ENCODE measurements around the gene SLC12A7. TPM values are rescaled to one million over a fixed set of nuclear protein-coding genes. Genes with fewer than 3 reads are reported as not detected.

Gene SLC12A7
- total RNA-seq, 1 donor from 2014 or later, result 30.5 TPM

DNA sequence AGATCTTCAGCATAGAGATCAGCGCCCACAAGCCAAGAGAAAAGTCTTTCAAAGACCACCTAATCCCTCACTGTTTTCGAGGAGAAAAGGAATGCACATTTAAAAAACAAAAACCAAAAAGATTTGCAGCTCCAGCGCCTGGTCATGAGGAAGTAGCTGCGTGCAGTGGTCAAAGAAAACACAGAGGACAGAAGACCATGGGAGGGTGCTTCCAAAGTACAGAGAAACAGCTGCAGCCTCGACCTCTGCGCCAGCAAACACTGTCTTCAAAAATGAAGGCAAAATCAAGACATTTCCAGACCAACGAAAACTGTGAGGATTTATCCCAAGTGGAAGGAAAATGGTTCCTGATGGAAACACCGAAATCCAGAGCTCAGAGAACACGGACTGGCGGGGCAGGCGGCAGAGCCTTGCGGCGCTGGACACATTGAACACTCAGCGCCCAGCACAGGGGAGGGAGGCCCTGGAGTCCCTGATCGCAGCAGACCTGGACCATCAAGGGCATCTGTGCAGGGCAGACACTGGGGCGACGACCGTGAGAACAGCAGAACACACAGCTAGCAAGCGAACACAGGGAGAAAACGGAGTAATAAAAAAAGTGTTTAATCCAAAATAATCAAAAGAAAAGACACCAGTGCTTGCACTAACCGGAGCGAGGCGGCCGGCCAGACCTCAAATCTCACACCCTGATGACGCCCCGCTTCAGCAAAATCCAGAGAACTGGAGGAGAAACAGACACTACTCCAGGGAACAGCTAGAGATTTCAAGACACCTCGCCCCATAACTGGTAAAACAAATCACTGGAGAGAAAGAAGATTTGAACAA is 12.6 kb upstream of the SLC12A7 start:
- no peak overlapping the region for H3K27ac ChIP-seq (ENCODE audit: low read depth, low read length)
- no peaks in the 10 kb centered on the region for H3K36me3 ChIP-seq (ENCODE audit: insufficient read depth, low read length)
- DNase-seq (ENCODE audit: low read depth), result no peak
- Mint-ChIP-seq H3K4me1 (ENCODE audit: low read depth, unreplicated experiment) (peaks cover 21% of the 10 kb centered on the region), H3K27me3 (ENCODE audit: low read depth, unreplicated experiment) (peaks cover 28% of the 10 kb centered on the region), H3K27ac (ENCODE audit: unreplicated experiment) (no peak overlapping the region), H3K9me3 (ENCODE audit: unreplicated experiment) (no peaks in the 10 kb centered on the region), H3K36me3 (ENCODE audit: low read depth, unreplicated experiment) (no peaks in the 10 kb centered on the region), H3K4me3 (ENCODE audit: unreplicated experiment) (no peak overlapping the region)
- no peak for FAIRE-seq
- no peaks in the 10 kb centered on the region for H4K20me1 ChIP-seq (ENCODE audit: insufficient read depth, low read length)
- H3K27me3 ChIP-seq (ENCODE audit: insufficient read depth, low read length), result peaks cover 10% of the 10 kb centered on the region
- no peak overlapping the region for H3K4me2 ChIP-seq (ENCODE audit: low read length)
- no peaks in the 10 kb centered on the region for H3K79me2 ChIP-seq (ENCODE audit: insufficient read depth, low read length)
- TF ChIP-seq EZH2 (IDR thresholded peaks at IDR 0.05; ENCODE audit: insufficient read depth, low read length), result no peak
- no peak overlapping the region for H3K9ac ChIP-seq (ENCODE audit: low read length)
- H3K4me1 ChIP-seq (ENCODE audit: insufficient read depth, low read length), result no peaks in the 10 kb centered on the region
- H3K4me3 ChIP-seq (ENCODE audit: insufficient read depth, low read depth, low read length), result no peak overlapping the region
- no peaks in the 10 kb centered on the region for H3K9me3 ChIP-seq (ENCODE audit: insufficient read depth, low read depth, low read length)
- no peak overlapping the region for H2AFZ ChIP-seq (ENCODE audit: low read depth, low read length)

DNA sequence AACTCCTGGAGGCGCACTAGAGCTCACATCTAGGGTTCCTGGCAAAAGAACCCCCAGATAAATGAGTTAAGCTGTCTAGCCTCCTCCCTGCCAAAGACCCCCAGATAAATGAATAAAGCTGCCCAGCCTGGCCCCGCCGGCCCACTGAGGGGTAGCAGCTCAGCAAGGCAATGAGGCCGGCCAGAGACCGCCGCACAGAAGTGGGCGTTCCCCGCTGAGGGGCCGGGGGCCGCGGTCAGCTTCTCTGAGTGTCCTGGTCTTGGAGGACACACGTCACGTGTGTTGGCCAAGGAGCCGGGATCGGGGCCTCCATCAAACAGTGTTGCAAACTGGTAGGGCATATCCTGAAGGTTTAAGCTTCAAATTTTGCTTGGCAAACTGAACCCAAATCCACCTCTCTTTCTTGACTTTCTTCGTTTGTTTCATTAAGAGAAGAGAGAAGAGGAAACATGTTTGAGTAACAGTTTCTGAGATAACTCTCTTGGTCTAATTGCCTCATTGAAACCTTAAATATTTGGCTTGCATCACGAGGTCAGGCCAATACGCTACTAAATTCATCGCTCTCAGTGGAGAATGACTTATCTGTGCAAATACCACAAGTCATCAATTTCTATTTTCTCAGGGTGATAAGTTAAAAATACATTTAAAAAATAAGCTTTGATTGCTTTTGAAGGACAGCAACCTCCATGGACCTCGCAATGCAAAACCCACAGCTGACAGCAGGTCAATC is 11.7 kb upstream of the SLC12A7 start:
- TF ChIP-seq EZH2 (IDR thresholded peaks at IDR 0.05; ENCODE audit: insufficient read depth, low read length), result no peak
- TF ChIP-seq, protein P1, sequence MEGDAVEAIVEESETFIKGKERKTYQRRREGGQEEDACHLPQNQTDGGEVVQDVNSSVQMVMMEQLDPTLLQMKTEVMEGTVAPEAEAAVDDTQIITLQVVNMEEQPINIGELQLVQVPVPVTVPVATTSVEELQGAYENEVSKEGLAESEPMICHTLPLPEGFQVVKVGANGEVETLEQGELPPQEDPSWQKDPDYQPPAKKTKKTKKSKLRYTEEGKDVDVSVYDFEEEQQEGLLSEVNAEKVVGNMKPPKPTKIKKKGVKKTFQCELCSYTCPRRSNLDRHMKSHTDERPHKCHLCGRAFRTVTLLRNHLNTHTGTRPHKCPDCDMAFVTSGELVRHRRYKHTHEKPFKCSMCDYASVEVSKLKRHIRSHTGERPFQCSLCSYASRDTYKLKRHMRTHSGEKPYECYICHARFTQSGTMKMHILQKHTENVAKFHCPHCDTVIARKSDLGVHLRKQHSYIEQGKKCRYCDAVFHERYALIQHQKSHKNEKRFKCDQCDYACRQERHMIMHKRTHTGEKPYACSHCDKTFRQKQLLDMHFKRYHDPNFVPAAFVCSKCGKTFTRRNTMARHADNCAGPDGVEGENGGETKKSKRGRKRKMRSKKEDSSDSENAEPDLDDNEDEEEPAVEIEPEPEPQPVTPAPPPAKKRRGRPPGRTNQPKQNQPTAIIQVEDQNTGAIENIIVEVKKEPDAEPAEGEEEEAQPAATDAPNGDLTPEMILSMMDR (IDR thresholded peaks at IDR 0.05; ENCODE audit: insufficient read depth, low read depth, low read length), result no peak
- H3K27me3 Mint-ChIP-seq (ENCODE audit: low read depth, unreplicated experiment), result peaks cover 25% of the 10 kb centered on the region
- H3K4me3 Mint-ChIP-seq (ENCODE audit: unreplicated experiment), result no peak overlapping the region
- Histone ChIP-seq H3K36me3 (ENCODE audit: insufficient read depth, low read length) (no peaks in the 10 kb centered on the region), H3K9me3 (ENCODE audit: insufficient read depth, low read depth, low read length) (no peaks in the 10 kb centered on the region), H3K4me1 (ENCODE audit: insufficient read depth, low read length) (no peaks in the 10 kb centered on the region), H3K27me3 (ENCODE audit: insufficient read depth, low read length) (peaks cover 10% of the 10 kb centered on the region), H2AFZ (ENCODE audit: low read depth, low read length) (no peak overlapping the region), H3K79me2 (ENCODE audit: insufficient read depth, low read length) (no peaks in the 10 kb centered on the region), H3K27ac (ENCODE audit: low read depth, low read length) (no peak overlapping the region), H3K9ac (ENCODE audit: low read length) (no peak overlapping the region), H3K4me2 (ENCODE audit: low read length) (no peak overlapping the region), H3K4me3 (ENCODE audit: insufficient read depth, low read depth, low read length) (no peak overlapping the region), H4K20me1 (ENCODE audit: insufficient read depth, low read length) (no peaks in the 10 kb centered on the region)
- no peak for DNase-seq (ENCODE audit: low read depth)
- FAIRE-seq, result no peak
- no peak overlapping the region for H3K27ac Mint-ChIP-seq (ENCODE audit: unreplicated experiment)
- peaks cover 22% of the 10 kb centered on the region for H3K4me1 Mint-ChIP-seq (ENCODE audit: low read depth, unreplicated experiment)
- no peaks in the 10 kb centered on the region for H3K9me3 Mint-ChIP-seq (ENCODE audit: unreplicated experiment)
- H3K36me3 Mint-ChIP-seq (ENCODE audit: low read depth, unreplicated experiment), result no peaks in the 10 kb centered on the region

- H4K20me1 ChIP-seq (ENCODE audit: insufficient read depth, low read length), result no peaks in the 10 kb centered on the region
- no peak overlapping the region for H3K27ac ChIP-seq (ENCODE audit: low read depth, low read length)
- H3K9ac ChIP-seq (ENCODE audit: low read length), result no peak overlapping the region
- H3K4me3 ChIP-seq (ENCODE audit: insufficient read depth, low read depth, low read length), result no peak overlapping the region
- H3K4me1 ChIP-seq (ENCODE audit: insufficient read depth, low read length), result no peaks in the 10 kb centered on the region
- TF ChIP-seq EZH2 (IDR thresholded peaks at IDR 0.05; ENCODE audit: insufficient read depth, low read length), result no peak
- TF ChIP-seq, protein P1 (IDR thresholded peaks at IDR 0.05; ENCODE audit: insufficient read depth, low read depth, low read length), result no peak
- no peaks in the 10 kb centered on the region for H3K79me2 ChIP-seq (ENCODE audit: insufficient read depth, low read length)
- no peak for DNase-seq (ENCODE audit: low read depth)
- peaks cover 22% of the 10 kb centered on the region for H3K27me3 Mint-ChIP-seq (ENCODE audit: low read depth, unreplicated experiment)
- no peak overlapping the region for H2AFZ ChIP-seq (ENCODE audit: low read depth, low read length)
- H3K4me1 Mint-ChIP-seq (ENCODE audit: low read depth, unreplicated experiment), result peaks cover 27% of the 10 kb centered on the region
- H3K36me3 ChIP-seq (ENCODE audit: insufficient read depth, low read length), result no peaks in the 10 kb centered on the region
- no peaks in the 10 kb centered on the region for H3K9me3 ChIP-seq (ENCODE audit: insufficient read depth, low read depth, low read length)
- H3K9me3 Mint-ChIP-seq (ENCODE audit: unreplicated experiment), result no peaks in the 10 kb centered on the region
- H3K36me3 Mint-ChIP-seq (ENCODE audit: low read depth, unreplicated experiment), result no peaks in the 10 kb centered on the region
- no peak overlapping the region for H3K27ac Mint-ChIP-seq (ENCODE audit: unreplicated experiment)
- no peak overlapping the region for H3K4me3 Mint-ChIP-seq (ENCODE audit: unreplicated experiment)
- no peak overlapping the region for H3K4me2 ChIP-seq (ENCODE audit: low read length)
- H3K27me3 ChIP-seq (ENCODE audit: insufficient read depth, low read length), result peaks cover 10% of the 10 kb centered on the region
- FAIRE-seq, result no peak
Observed at GRCh38 chr5:1122511-1123294, 10.8 kb upstream of the SLC12A7 start.

All from astrocyte (in vitro differentiated cells and primary cell).